Measurements from ENCODE around the gene MEGF6.
"Not testable (repeated sequence)": the region's sequence is repeated elsewhere in the genome, so short reads cannot be mapped to it uniquely, and the experiment has no call there.

Gene MEGF6

DNA sequence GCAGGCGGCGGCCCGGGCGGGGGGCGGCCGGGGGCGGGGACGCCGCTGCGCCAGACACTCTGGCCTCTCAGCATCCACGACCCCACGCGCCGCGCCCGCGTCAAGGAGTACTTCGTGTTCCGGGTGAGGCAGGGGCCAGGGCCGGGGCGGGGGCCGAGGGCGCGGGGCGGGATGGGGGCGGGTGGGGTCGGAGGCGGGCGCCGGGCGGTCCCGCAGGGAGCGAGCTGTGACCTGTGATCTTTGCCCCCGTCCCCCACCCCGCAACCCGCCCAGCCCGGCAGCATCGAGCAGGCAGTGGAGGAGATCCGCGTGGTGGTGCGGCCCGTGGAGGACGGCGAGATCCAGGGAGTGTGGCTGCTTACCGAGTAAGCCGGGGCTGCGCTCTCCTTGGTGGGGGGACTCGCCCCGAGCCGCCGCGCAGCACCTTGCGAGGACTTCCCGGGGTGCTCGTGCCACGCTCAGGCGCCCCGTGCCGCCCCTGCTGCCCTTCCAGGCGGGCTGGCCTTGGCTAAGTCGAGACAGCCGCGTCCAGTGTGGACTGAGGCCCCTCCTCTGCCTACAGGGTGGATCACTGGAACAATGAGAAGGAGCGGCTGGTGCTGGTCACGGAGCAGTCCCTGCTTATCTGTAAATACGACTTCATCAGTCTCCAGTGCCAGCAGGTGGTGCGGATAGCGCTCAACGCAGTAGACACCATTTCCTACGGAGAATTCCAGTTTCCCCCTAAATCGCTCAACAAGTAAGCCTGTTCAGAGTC, 14.0 kb upstream of the MEGF6 start:
- H3K27me3 Mint-ChIP-seq: no peaks in the 10 kb centered on the region
- peak overlapping the region; percentile 92 for H3K27ac Mint-ChIP-seq
- H3K36me3 Mint-ChIP-seq (ENCODE audit: low read depth): peaks cover 37% of the 10 kb centered on the region
- peak; percentile 62 for DNase-seq
- peak overlapping the region; percentile 88 for H3K4me3 Mint-ChIP-seq
- peaks cover 37% of the 10 kb centered on the region for H3K4me1 Mint-ChIP-seq (ENCODE audit: low read depth)
- H3K9me3 Mint-ChIP-seq: no peaks in the 10 kb centered on the region

DNA sequence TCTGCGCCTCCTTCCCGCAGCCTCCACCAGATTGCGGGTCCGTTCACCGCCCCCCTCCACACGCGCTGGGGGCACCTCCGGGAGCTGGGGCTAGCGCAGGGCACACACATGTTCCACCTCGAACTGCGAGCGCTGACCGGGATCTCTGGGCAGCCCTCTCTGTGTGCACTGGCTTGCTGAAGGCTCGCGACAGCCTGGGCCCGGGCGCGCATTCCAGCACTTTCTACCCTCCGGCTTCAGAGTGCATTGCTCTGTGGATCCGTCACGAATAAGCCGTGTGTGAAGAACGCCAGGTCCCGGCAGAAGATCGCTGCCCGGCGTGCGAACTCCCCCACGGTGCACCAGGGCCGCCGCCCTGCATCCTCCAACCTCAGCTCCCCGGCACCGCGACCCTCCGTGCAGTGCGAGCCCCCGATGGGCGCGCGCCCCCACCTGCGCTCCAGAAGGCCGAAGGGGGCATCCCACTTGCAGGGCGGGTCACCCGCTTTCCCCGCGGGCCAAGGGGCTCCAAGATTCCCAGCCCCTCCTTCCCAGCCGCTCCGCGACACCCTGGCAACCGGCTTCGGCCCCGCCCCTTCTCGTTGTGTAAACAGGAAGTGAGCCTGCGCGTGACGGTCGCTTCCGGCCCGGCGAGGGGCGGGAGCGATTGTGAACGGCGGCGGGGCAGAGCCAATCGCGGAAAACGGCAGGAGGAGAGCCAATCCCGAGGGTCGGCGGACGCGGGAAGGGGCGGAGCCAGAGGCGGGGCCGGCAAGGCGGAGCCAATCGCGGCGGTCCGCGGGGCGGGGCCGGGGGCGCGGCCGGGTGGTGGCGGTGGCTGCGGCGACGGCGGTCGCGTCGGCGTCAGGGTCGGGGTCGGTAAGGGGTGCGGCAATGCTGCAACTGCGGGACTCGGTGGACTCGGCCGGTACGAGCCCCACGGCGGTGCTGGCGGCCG, 13.2 kb upstream of the MEGF6 start, which contains the start of gene TPRG1L:
TPRG1L (plus strand) TSS at position 816 of the 937 bp plus-strand sequence; CDS start at position 874, 58 bp downstream.
- peak within 1 kb of the TSS; percentile 92 for H3K27ac Mint-ChIP-seq
- H3K4me3 Mint-ChIP-seq: peak within 1 kb of the TSS; percentile 88
- no peaks in the 10 kb centered on the region for H3K9me3 Mint-ChIP-seq
- peaks cover 42% of the 10 kb centered on the region for H3K4me1 Mint-ChIP-seq (ENCODE audit: low read depth)
- DNase-seq: peak; percentile 99
- peaks cover 29% of the 10 kb centered on the region for H3K36me3 Mint-ChIP-seq (ENCODE audit: low read depth)
- H3K27me3 Mint-ChIP-seq: no peaks in the 10 kb centered on the region

DNA sequence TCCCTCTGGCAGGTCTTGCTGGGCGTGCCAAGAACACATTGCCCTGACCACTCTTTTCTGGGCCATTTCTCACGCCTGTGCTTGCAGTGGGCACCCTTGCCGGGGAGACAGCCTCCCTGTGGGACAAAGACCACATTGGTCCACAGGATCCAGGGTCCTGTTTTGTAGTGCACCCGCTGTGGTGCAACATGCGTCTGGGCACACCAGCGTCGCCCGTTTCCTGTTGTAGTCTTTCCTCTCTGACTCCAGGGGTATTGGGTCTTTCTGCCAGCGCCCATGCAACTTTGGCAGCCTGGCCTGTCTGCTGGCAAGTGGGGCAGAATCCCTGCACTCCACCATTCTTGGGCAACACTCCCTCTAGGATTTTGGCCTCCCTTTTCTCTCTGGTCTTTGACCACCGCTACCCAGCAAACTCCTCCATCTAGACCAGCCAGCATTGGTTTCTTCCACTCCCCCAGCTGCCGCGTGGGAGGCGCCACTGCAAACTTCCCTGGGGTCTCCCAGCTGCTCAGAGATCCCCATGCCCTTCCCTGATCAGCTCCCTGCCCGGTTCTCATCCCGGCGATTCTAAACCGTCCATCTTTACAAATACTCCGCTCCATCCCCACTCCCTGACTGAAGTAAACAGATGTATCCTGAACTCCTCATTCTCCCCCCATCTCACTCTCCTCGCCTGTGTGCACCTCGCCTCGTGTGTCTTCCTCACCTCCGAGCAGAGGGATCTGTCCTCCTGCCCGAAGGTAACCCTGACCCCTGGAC, 12.3 kb upstream of the MEGF6 start:
- Mint-ChIP-seq H3K4me1 (ENCODE audit: low read depth) (peaks cover 50% of the 10 kb centered on the region), H3K27me3 (no peaks in the 10 kb centered on the region)
- DNase-seq: no peak

DNA sequence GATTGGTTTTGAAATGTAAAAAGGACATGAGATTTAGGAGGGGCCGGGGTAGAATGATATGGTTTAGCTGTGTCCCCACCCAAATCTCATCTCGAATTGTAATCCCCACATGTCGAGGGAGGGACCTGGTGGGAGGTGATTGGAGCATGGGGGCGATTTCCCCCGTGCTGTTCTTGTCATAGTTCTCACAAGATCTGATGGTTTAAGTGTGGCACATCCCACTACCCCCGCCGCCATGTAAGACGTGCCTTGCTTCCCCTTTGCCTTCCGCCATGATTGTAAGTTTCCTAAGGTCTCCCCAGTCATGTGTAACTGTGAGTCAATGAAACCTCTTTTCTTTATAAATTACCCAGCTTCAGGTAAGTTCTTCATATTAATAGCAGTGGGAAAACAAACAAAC, 10.8 kb upstream of the MEGF6 start:
- Mint-ChIP-seq H3K27ac (peak overlapping the region; percentile 22), H3K4me1 (ENCODE audit: low read depth) (peaks cover 50% of the 10 kb centered on the region)
- not testable (repeated sequence) for H3K9me3 Mint-ChIP-seq; H3K36me3 Mint-ChIP-seq (ENCODE audit: low read depth); H3K27me3 Mint-ChIP-seq; DNase-seq; H3K4me3 Mint-ChIP-seq

More for the DNA sequence above, 12.3 kb upstream of the MEGF6 start:
- Mint-ChIP-seq H3K36me3 (ENCODE audit: low read depth) (peaks cover 20% of the 10 kb centered on the region), H3K27ac (peak overlapping the region; percentile 72), H3K4me3 (peak overlapping the region; percentile 88), H3K9me3 (no peaks in the 10 kb centered on the region)

DNA sequence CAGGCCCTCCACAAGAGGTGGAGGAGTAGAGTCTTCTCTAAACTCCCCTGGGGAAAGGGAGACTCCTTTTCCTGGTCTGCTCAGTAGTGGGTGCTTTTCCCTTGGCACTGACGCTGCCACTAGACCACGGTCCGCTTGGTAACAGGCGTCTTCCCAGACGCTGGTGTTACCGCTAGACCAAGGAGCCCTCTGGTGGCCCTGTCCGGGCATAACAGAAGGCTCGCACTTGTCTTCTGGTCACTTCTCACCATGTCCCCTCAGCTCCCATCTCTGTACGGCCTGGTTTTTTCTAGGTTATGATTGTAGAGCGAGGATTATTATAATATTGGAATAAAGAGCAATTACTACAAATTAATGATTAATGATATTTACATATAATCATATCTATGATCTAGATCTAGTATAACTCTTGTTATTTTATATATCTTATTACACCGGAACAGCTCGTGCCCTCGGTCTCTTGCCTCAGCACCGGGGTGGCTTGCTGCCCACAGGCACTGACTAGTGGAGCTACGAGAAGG, 9.9 kb upstream of the MEGF6 start:
- not testable (repeated sequence) for H3K9me3 Mint-ChIP-seq; H3K4me3 Mint-ChIP-seq; H3K36me3 Mint-ChIP-seq (ENCODE audit: low read depth); H3K27ac Mint-ChIP-seq; H3K27me3 Mint-ChIP-seq
- peak; percentile 56 for DNase-seq
- H3K4me1 Mint-ChIP-seq (ENCODE audit: low read depth): peaks cover 50% of the 10 kb centered on the region

DNA sequence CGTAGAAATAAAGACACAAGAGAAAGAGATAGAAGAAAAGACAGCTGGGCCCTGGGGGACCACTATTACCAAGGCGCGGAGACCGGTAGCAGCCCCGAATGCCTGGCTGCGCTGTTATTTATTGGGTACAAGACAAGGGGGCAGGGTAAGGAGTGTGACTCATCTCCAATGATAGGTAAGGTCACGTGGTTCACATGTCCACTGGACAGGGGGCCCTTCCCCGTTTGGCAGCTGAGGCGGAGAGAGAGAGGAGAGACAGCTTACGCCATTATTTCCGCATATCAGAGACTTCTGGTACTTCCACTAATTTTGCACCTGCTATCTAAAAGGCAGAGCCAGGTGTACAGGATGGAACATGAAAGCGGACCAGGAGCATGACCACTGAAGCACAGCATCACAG, 9.4 kb upstream of the MEGF6 start:
- peaks cover 45% of the 10 kb centered on the region for H3K4me1 Mint-ChIP-seq (ENCODE audit: low read depth)

DNA sequence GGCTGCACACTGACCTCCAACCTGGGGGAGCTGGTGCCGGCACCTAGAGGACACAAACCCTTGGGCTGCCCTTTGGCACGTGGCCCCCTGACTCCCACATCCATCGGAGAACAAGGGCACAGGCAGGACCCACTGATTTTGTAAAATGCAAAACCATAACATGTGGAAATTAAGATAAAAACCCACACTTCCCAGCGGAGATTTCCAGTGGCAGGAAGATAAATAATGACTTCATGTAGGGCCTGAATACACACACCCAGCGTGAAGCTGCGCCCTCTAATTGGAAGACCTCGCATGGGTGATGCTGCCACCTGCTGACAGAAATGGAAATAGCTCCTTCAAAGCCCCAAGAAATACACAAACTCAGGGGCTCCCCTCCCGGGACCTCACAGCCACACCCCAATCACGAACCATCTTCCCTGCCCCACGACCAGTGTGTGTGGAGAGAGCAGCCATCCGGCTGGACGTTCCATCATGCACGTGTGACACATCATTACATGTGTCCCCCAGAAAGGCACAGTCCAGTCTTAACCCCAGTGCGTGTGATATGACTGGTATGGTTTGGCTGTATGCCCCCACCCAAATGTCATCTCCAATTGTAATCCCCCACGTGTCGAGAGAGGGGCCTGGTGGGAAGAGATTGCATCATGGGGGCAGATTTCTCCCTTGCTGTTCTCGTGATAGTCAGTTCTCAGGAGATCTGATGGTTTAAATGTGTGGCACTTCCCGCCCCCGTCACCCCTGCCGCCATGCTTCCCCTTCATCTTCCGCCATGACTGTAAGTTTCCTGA, 7.8 kb upstream of the MEGF6 start:
- Mint-ChIP-seq H3K27me3 (no peaks in the 10 kb centered on the region), H3K4me3 (no peak overlapping the region), H3K27ac (peak overlapping the region; percentile 74), H3K9me3 (no peaks in the 10 kb centered on the region), H3K36me3 (ENCODE audit: low read depth) (no peaks in the 10 kb centered on the region), H3K4me1 (ENCODE audit: low read depth) (peaks cover 38% of the 10 kb centered on the region)
- peak; percentile 71 for DNase-seq

More for the DNA sequence above, 9.4 kb upstream of the MEGF6 start:
- Mint-ChIP-seq H3K27ac (no peak overlapping the region), H3K9me3 (no peaks in the 10 kb centered on the region), H3K27me3 (no peaks in the 10 kb centered on the region), H3K4me3 (no peak overlapping the region), H3K36me3 (ENCODE audit: low read depth) (peaks cover 3% of the 10 kb centered on the region)
- no peak for DNase-seq

DNA sequence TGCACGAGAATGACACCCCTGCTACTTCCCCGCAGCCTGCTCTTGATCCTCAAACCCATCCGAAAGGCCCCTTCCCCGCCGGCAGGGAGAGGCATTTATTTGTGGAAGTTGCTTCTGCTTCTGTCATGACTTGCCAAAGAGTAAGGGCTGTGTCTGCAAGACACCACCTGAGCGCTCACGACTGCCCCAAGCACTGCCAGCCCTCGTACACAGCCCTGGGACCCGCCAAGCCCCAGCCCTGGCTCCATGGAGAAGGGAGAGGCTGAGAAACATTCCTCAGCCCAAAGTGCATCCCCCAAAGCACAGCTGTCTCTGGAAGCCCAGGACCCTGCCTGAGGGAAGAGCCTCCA, 7.2 kb upstream of the MEGF6 start:
- H3K4me3 Mint-ChIP-seq: no peak overlapping the region
- no peaks in the 10 kb centered on the region for H3K36me3 Mint-ChIP-seq (ENCODE audit: low read depth)
- H3K27ac Mint-ChIP-seq: no peak overlapping the region
- DNase-seq: no peak
- peaks cover 32% of the 10 kb centered on the region for H3K4me1 Mint-ChIP-seq (ENCODE audit: low read depth)
- H3K9me3 Mint-ChIP-seq: no peaks in the 10 kb centered on the region
- H3K27me3 Mint-ChIP-seq: no peaks in the 10 kb centered on the region

DNA sequence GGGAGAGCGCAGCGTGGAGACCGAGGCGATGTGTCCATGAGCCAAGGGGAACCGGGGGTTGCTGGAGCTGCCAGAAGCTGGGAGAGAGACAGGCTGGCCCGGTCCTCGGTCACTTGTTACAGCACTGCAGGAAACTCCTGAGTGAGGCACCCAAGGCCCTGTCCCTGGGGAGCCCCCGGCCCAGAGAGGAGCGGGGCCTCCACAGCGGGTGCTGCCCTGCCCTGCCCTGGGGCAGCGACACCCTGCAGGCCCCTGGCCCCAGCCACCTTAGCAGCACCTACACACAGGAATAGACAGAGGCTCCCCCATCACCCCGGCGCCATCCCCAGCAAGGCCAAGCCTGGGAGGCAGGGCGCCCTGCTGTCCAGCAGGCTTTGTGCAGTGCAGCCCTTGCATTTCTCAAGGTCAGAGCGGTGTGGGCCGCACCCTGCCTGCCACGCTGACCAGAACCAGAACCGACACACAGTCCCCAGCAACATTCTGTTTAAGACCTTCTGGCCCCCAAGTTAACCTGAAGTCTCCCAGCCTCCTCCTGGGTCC, 6.6 kb upstream of the MEGF6 start:
- H3K4me3 Mint-ChIP-seq: no peak overlapping the region
- H3K27me3 Mint-ChIP-seq: no peaks in the 10 kb centered on the region
- H3K36me3 Mint-ChIP-seq (ENCODE audit: low read depth): no peaks in the 10 kb centered on the region
- H3K4me1 Mint-ChIP-seq (ENCODE audit: low read depth): peaks cover 26% of the 10 kb centered on the region
- no peaks in the 10 kb centered on the region for H3K9me3 Mint-ChIP-seq
- DNase-seq: no peak
- H3K27ac Mint-ChIP-seq: no peak overlapping the region

DNA sequence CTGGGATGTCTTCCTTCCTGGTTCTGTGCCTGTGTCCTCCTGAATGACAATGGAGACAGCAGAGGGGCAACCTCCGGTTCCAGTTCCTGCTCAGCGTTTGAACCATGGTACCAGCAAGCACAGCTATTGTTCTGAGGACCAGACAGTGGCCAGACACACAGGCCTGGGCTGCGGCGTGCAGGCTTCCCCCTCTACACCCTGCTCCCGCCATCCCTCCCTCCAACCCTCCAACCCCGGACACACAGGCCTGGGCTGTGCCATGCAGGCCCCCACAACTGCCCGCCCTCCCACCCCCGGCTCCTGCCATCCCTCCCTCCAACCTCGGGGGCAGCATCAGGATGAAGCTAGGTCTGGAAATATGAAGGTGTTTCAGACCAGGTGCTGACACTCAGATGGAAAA, 5.6 kb upstream of the MEGF6 start:
- no peak for DNase-seq
- peaks cover 5% of the 10 kb centered on the region for H3K27me3 Mint-ChIP-seq

DNA sequence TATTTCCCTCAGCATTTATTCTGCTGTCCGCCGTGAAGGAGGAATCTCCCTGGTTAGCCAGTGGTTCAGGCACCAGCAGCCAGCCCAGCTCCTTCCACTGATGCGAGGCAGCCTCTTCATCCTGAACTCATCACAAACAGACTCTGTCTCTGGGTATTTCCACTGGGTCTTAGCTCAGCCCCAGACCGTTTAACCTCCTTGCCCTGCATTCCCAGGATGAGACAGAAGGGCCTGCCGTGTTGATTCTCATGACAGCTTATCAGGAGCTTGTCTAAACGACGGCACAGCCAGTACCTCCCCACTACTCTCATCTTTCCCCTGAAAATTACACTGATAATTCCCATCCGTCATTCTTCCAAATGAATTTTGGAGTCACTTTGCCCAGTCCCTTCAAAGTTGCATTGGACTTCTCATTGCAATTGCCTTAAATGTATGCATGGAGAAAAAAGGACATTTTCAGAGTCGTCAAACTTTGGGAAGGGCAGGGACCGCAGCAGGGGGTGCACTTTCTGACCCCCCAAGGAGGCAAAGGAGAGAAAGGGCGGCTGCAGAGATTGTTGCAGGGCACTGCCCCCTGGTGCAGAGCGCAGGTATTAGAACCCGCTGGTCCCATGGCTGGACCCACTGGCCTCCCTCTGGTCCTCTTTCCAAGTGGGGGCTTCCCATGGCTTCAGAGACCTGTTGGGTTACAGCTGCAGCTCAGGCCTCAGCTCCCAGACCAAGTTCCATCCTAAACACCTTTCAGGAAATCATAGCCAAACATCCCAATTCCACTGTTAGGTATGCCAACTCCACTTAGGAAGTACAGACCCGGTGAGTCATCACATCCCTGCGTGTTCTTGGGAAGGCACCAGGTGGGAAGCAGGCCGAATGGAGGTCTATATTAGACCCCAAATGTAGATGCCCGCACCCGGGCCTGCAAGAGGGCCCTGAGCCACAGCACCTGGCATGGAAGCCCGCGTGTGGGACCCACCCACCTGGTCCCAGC, 3.7 kb upstream of the MEGF6 start:
- Mint-ChIP-seq H3K27ac (no peak overlapping the region), H3K4me1 (ENCODE audit: low read depth) (peaks cover 22% of the 10 kb centered on the region), H3K9me3 (no peaks in the 10 kb centered on the region), H3K36me3 (ENCODE audit: low read depth) (no peaks in the 10 kb centered on the region), H3K4me3 (no peak overlapping the region), H3K27me3 (peaks cover 15% of the 10 kb centered on the region)
- DNase-seq: no peak

More for the DNA sequence above, 5.6 kb upstream of the MEGF6 start:
- H3K4me3 Mint-ChIP-seq: no peak overlapping the region
- no peaks in the 10 kb centered on the region for H3K36me3 Mint-ChIP-seq (ENCODE audit: low read depth)
- H3K27ac Mint-ChIP-seq: no peak overlapping the region
- H3K9me3 Mint-ChIP-seq: no peaks in the 10 kb centered on the region
- peaks cover 21% of the 10 kb centered on the region for H3K4me1 Mint-ChIP-seq (ENCODE audit: low read depth)

DNA sequence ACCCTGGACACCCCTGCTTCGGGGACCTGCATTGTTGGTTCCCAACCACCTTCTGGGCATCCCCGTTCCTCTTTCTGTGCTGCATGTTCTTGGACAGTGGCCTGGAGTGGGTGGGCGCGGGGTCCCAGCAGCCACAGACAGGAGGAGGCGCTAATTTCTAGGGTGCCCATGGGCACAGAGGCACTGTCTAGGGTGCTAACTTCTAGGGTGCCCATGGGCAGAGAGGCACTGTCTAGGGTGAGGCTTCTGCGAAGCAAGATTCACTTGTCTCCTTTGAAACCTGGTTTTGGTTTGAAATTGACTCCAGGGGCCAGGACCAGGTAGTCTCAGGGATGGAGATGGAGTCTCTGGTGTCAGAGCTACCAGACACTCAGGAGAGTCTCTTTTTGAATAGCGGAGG, 815 bp upstream of the MEGF6 start:
- H3K27ac Mint-ChIP-seq: no peak overlapping the region
- H3K36me3 Mint-ChIP-seq (ENCODE audit: low read depth): no peaks in the 10 kb centered on the region
- H3K4me3 Mint-ChIP-seq: peak overlapping the region; percentile 70
- no peaks in the 10 kb centered on the region for H3K9me3 Mint-ChIP-seq
- DNase-seq: no peak
- H3K27me3 Mint-ChIP-seq: peaks cover 36% of the 10 kb centered on the region
- peaks cover 11% of the 10 kb centered on the region for H3K4me1 Mint-ChIP-seq (ENCODE audit: low read depth)
